ENCODE measurements around the gene TMA7B. TPM values are rescaled to one million over a fixed set of nuclear protein-coding genes. Genes with fewer than 3 reads are reported as not detected.
"Not testable (repeated sequence)": the region's sequence is repeated elsewhere in the genome, so short reads cannot be mapped to it uniquely, and the experiment has no call there.

TMA7B gene
- total RNA-seq, 4 donors from 2014 or later, result 0.27 TPM; not detected in 3

DNA sequence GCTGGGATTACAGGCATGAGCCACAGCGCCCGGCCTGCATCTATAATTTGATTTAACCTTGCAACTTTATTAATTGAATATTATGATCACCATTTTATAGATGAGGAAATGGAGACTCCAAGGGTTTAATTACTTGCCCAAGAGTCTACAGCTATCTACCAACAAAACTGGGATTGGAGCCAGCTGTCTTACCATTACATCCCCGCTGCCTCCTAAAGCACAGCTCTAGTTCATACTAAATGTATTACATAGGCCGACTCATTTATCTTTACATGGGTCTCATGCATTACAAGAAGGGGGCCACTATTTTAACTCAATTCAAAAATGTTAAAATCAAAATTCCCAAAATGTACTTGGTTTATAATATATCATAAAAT lies 14.1 kb upstream of the TMA7B start:
- no peak overlapping the region for H3K4me3 ChIP-seq (ENCODE audit: low read depth, poor library complexity, severe bottlenecking)
- no peak for DNase-seq (ENCODE audit: low spot score in 2 of 2)
- intact Hi-C loops (cut with DNase I; ENCODE audit: low total_unique reads), result no loop called here
- 95% methylated on average over 4 of the region's 4 CpGs for WGBS, 2 donors
- TF ChIP-seq, protein P1, sequence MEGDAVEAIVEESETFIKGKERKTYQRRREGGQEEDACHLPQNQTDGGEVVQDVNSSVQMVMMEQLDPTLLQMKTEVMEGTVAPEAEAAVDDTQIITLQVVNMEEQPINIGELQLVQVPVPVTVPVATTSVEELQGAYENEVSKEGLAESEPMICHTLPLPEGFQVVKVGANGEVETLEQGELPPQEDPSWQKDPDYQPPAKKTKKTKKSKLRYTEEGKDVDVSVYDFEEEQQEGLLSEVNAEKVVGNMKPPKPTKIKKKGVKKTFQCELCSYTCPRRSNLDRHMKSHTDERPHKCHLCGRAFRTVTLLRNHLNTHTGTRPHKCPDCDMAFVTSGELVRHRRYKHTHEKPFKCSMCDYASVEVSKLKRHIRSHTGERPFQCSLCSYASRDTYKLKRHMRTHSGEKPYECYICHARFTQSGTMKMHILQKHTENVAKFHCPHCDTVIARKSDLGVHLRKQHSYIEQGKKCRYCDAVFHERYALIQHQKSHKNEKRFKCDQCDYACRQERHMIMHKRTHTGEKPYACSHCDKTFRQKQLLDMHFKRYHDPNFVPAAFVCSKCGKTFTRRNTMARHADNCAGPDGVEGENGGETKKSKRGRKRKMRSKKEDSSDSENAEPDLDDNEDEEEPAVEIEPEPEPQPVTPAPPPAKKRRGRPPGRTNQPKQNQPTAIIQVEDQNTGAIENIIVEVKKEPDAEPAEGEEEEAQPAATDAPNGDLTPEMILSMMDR (IDR thresholded peaks at IDR 0.05), result no peak
- no peak for TF ChIP-seq POLR2A (IDR thresholded peaks at IDR 0.05)

DNA sequence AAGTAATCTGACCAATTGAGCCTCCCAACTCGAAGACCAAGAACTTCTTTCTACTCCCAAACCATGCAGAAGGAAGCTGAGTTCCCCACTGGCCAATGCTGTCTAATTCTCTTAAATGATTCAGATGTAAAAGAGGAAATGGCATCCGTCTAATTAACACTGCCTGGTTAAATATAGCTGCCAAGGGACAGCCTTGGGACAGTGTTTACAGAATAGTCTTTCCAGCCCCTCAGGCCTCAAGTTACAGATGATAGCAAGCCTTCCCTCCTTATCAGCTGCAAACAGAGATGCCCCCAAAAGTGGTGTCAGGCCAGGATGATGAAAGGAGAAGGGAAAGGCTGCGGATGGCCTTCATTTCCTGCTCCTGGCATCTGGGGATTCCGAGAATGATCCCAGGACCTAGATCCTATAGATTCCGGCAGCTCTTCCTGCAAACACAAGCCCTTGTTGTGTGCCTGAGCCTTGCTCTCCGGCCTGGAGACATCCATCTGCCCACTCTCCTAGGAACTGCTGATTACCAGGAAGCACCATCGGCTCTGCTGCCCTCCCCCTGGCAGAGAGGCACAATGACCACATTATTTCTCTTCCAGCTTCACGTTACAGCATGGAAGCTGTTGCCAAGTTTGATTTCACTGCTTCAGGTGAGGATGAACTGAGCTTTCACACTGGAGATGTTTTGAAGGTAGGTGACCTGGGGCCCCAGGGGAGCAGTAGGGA lies 13.5 kb upstream of the TMA7B start:
- no peak overlapping the region for H3K4me3 ChIP-seq (ENCODE audit: low read depth, poor library complexity, severe bottlenecking)
- intact Hi-C loops (cut with DNase I; ENCODE audit: low total_unique reads), result no loop called here
- TF ChIP-seq POLR2A (IDR thresholded peaks at IDR 0.05), result no peak
- TF ChIP-seq, protein P1 (IDR thresholded peaks at IDR 0.05), result no peak
- DNase-seq (ENCODE audit: low spot score in 2 of 2), result no peak
- WGBS, 2 donors, result 59 to 60% methylated on average over 8 of the region's 8 CpGs

DNA sequence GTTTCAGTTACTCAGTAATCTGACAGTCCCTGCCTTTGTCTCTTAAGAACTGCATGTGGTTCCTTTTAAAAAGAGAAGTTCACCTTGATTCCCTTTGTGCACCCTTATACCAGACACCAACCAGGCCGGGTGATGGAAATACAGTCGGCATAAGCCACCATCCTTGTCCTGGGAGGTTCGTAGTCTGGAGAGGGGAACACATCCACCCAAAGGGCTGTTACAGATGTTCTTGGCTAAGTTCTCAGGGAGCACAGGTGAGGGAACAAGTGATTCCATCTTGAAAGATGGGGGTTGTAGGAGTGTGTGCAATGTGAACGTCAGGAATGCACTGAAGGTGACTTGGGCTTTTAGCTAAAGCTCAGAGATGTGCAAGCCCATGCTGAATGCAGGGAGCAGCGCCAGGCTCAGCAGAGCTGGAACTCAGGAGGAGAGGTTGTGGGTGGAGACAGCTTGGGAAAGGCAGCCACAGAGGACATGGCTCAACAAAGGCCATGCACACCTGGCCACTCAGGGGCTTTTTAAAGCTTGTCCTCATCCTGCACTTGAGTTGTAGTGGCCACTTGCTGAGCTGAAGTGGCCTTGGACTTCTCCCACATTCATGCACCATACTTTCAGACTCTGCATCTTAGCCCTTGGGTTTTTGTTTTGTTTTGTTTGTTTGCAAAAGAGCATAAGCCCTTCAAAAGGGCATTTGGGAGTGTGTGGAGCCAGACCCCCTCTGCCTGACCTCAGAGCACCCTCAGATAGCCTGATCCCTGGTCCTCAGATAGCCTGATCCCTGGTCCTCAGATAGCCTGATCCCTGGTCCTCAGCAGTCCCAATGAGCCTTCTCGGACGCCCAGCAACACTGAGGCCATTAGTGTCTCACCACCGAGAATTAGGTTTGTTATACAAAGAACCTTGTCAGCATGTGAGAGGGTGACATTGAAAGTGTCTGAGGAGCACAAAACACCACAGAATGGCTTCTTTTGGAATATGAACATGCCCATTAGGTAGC lies 12.7 kb upstream of the TMA7B start:
- no peak overlapping the region for H3K4me3 ChIP-seq (ENCODE audit: low read depth, poor library complexity, severe bottlenecking)
- intact Hi-C loops (cut with DNase I; ENCODE audit: low total_unique reads), result no loop called here
- no peak for DNase-seq (ENCODE audit: low spot score in 2 of 2)
- WGBS, 2 donors, result 86% methylated on average over 8 of the region's 8 CpGs
- TF ChIP-seq, protein P1 (IDR thresholded peaks at IDR 0.05), result no peak
- no peak for TF ChIP-seq POLR2A (IDR thresholded peaks at IDR 0.05)

DNA sequence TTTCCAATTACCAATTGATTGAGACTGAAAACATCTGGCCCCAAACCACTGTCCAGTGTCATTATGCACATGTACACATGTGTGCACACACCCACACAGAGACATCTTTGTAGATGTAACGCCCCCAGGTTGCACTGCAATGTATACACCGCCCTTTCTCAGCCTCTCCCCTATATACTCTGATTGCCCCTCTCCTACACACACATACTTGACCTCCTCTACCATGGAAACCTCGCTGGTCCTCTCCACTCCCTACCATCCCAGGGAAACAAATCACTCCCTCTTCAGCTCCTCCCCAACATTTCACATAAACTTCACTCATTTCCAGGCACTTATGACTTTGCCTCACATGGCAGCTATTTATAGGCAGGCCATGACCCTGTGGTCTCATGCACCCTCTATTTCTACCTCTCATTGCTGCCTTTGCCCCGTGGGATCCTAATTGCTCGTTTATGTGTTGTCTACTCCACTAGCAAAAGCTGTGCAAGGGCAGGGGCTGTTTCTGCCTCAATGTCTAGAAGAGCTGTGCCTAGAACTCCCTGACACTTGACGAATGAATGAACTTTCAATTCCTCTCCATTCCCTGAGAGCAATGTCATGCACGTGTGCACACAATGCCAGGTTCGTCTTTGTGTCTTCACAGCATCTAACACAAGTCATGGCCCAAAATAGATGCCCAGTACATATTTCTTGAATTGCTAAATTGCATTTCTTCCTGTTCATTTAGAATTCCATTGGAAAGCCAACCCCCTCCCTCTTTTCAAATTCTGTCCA lies 10.0 kb upstream of the TMA7B start:
- TF ChIP-seq, protein P1 (IDR thresholded peaks at IDR 0.05), result no peak
- TF ChIP-seq POLR2A (IDR thresholded peaks at IDR 0.05), result no peak
- WGBS, 2 donors, result 78 to 88% methylated on average over 8 of the region's 8 CpGs
- H3K4me3 ChIP-seq (ENCODE audit: low read depth, poor library complexity, severe bottlenecking), result no peak overlapping the region
- DNase-seq (ENCODE audit: low spot score in 2 of 2), result no peak
- intact Hi-C loops (cut with DNase I; ENCODE audit: low total_unique reads), result no loop called here

DNA sequence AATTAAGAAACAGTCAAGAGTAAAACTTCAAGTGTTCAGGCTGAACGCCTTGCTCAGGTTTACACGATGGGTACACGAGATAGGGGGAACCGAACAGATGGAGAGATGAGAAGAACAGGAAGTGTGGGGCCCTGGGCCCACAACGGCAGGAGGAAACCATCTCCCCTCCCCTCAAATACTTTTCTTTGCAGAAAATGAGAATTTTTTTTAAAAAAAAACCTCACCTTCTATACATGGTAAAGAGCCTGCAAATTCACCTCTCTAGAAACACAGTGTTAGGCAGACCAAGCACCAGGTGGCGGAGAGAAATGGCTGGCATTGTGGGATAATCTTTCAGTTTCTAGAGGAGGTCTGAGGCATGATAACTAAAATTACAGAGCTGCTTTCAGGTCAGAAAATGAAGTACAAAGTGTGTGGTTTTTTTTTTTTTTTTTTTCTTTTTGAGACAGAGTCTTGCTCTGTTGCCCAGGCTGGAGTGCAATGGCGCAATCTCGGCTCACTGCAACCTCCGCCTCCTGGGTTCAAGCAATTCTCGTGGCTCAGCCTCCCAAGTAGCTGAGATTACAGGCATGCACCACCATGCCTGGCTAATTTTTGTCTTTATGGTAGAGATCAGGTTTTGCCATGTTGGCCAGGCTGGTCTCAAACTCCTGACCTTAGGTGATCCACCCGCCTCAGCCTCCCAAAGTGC lies 8.4 kb upstream of the TMA7B start:
- H3K4me3 ChIP-seq (ENCODE audit: low read depth, poor library complexity, severe bottlenecking); intact Hi-C loops (cut with DNase I; ENCODE audit: low total_unique reads); DNase-seq (ENCODE audit: low spot score in 2 of 2): not testable (repeated sequence)
- WGBS, 2 donors, result 76 to 79% methylated on average over 11 of the region's 11 CpGs
